Body of pancreas (tissue), 4 donors: ENCODE results near the gene CDCA4.
"Not testable (repeated sequence)": the region's sequence is repeated elsewhere in the genome, so short reads cannot be mapped to it uniquely, and the experiment has no call there.

Experiments used
- POLR2A ChIP-seq, 3 donors: fragments of 450-650 bp; IDR thresholded peaks; one replicate each; pipeline ENCODE4 v1.6.1; 2016; ENCODE audit warnings: antibody characterized with exemption in 3 of 3, mild to moderate bottlenecking in 2 of 3
- TF ChIP-seq, protein P1 (sequence below), 7 experiments: fragments of 450-650 bp in 4 of 7; fragments of 200-600 bp in 3 of 7; sonication (generic) in 3 of 7; IDR thresholded peaks; one replicate each; pipeline ENCODE4 v1.5.1; 2016 to 2019; ENCODE audit warnings: antibody characterized with exemption in 7 of 7

DNA sequence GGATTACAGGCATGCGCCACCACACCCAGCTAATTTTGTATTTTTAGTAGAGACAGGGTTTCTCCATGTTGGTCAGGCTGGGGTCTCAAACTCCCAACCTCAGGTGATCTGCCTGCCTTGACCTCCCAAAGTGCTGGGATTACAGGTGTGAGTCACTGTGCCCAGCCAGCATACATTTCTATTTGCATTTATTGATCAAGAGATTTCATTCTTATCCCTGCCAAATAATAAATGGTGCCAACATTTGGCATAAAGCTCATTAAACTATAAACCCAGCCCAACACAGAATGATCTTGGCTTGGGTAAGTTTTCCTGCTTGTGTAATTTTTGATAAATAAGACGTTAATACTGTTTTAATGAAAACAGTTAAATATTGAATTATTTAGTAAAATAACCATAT is 14.7 kb upstream of the CDCA4 start:
- TF ChIP-seq, protein P1, sequence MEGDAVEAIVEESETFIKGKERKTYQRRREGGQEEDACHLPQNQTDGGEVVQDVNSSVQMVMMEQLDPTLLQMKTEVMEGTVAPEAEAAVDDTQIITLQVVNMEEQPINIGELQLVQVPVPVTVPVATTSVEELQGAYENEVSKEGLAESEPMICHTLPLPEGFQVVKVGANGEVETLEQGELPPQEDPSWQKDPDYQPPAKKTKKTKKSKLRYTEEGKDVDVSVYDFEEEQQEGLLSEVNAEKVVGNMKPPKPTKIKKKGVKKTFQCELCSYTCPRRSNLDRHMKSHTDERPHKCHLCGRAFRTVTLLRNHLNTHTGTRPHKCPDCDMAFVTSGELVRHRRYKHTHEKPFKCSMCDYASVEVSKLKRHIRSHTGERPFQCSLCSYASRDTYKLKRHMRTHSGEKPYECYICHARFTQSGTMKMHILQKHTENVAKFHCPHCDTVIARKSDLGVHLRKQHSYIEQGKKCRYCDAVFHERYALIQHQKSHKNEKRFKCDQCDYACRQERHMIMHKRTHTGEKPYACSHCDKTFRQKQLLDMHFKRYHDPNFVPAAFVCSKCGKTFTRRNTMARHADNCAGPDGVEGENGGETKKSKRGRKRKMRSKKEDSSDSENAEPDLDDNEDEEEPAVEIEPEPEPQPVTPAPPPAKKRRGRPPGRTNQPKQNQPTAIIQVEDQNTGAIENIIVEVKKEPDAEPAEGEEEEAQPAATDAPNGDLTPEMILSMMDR (IDR thresholded peaks at IDR 0.05): not testable (repeated sequence)
- not testable (repeated sequence) for TF ChIP-seq POLR2A (IDR thresholded peaks at IDR 0.05)
